Measurements from ENCODE around the gene SLC47A1.

Gene SLC47A1

DNA sequence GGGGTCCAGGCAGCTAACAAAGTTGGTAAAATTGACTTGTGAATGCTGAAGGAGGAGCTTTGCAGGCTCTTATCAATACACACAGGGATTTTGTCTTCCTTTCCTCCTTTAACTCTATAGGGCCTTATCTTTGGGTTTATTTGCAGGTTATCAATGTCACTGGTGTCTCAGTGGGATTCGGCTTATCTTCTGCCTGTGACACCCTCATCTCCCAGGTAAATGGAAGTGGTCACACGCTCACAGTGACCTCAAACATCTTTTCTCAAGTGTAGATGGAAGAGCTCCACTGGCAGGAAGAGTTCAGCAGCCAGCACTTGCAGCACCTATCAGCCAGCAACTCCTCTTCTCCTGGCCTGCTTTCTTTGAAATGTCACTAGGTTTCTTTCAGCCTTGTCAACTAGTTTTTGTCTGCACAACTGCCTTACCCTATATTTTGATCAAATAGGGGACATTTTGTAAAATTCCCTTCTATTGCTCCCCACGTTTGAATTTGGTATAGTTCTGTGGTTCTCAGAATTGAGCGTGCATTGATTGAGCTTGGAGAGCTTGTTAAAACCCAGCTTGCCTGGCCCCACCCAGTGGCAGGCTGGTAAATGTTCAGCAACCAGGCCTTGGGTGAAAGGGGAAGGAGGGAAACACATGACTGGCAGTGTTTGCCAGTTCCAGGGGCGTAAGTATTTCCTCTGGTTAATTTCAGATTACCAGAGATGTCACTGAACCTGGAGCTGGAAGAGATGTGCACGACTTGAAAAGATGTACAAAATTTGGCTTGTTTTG lies 12.8 kb downstream of the SLC47A1 start:
- H3K4me1 ChIP-seq (ENCODE audit: control insufficient read depth, low read depth, low read length), result peaks cover 4% of the 10 kb centered on the region
- H3K9me3 ChIP-seq (ENCODE audit: control insufficient read depth, low read depth, low read length), result no peaks in the 10 kb centered on the region
- H3K27me3 ChIP-seq (ENCODE audit: control insufficient read depth, insufficient read depth, low read length), result no peaks in the 10 kb centered on the region
- no peak overlapping the region for H3K27ac ChIP-seq (ENCODE audit: low read length)
- no peaks in the 10 kb centered on the region for H3K36me3 ChIP-seq (ENCODE audit: control insufficient read depth, low read depth, low read length)
- no peak overlapping the region for H3K4me3 ChIP-seq (ENCODE audit: low read length)
- no peak overlapping the region for H3K9ac ChIP-seq (ENCODE audit: low read length)

DNA sequence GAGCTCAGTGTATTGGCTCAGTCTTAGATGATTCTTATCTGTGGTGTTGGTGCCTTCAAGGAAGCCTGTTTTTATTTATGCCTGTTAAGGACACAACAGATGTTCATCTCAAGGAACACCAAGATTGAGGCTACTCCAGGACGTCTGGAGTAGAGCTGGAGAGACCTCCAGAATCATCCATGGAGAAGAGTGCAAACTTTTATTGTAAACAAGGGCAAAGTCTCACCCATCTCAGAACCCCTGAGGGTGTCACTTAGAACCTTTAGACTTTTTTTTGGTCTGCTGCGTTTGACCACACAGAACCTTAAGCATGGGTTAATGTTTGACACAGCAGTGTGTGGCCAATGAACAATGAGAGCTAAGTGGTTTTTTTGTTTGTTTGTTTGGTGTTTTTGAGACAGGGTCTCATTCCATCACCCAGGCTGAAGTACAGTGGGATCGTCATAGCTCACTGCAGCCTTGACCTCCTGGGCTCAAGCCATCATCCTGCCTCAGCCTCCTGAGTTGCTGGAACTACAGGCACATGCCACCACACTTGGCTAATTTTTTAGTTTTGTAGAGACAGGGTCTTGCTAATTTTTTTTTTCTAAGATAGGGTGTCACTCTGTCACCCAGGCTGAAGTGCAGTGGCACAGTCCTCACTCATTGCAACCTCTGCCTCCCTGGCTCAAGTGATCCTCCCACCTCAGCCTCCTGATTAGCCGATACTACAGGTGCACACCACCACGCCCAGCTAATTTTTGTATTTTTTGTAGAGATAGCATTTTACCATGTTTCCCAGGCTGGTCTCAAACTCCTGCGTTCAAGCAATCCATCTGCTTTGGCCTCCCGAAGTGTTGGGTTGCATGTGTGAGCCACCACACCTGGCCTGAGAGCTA lies 16.3 kb downstream of the SLC47A1 start:
- no peaks in the 10 kb centered on the region for H3K36me3 ChIP-seq (ENCODE audit: control insufficient read depth, low read depth, low read length)
- H3K27ac ChIP-seq (ENCODE audit: low read length), result no peak overlapping the region
- H3K9ac ChIP-seq (ENCODE audit: low read length), result no peak overlapping the region
- H3K4me3 ChIP-seq (ENCODE audit: low read length), result no peak overlapping the region
- peaks cover 4% of the 10 kb centered on the region for H3K4me1 ChIP-seq (ENCODE audit: control insufficient read depth, low read depth, low read length)
- H3K9me3 ChIP-seq (ENCODE audit: control insufficient read depth, low read depth, low read length), result no peaks in the 10 kb centered on the region
- H3K27me3 ChIP-seq (ENCODE audit: control insufficient read depth, insufficient read depth, low read length), result no peaks in the 10 kb centered on the region

DNA sequence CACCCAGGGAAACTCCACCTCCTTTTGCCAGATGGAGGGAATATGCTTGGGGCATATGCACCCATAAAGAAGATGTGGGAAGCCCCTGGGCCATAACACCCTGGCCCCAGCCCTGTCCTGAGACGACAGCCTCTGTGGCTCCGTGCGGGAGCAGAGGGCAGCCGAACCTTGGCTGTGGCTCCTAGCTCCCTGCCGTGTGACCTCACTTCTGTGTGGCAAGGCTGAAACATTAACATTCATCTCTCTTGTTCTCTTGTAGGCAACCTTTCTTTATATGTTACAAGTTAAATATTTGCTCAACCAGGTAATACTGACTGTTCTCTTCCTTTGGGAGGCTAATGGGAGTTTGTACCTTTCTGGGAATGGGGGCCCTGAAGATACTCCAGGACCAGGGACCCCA lies 17.5 kb downstream of the SLC47A1 start:
- H3K27me3 ChIP-seq (ENCODE audit: control insufficient read depth, insufficient read depth, low read length), result no peaks in the 10 kb centered on the region
- peaks cover 4% of the 10 kb centered on the region for H3K4me1 ChIP-seq (ENCODE audit: control insufficient read depth, low read depth, low read length)
- no peak overlapping the region for H3K27ac ChIP-seq (ENCODE audit: low read length)
- no peaks in the 10 kb centered on the region for H3K36me3 ChIP-seq (ENCODE audit: control insufficient read depth, low read depth, low read length)
- H3K9ac ChIP-seq (ENCODE audit: low read length), result no peak overlapping the region
- H3K9me3 ChIP-seq (ENCODE audit: control insufficient read depth, low read depth, low read length), result no peaks in the 10 kb centered on the region
- H3K4me3 ChIP-seq (ENCODE audit: low read length), result no peak overlapping the region

DNA sequence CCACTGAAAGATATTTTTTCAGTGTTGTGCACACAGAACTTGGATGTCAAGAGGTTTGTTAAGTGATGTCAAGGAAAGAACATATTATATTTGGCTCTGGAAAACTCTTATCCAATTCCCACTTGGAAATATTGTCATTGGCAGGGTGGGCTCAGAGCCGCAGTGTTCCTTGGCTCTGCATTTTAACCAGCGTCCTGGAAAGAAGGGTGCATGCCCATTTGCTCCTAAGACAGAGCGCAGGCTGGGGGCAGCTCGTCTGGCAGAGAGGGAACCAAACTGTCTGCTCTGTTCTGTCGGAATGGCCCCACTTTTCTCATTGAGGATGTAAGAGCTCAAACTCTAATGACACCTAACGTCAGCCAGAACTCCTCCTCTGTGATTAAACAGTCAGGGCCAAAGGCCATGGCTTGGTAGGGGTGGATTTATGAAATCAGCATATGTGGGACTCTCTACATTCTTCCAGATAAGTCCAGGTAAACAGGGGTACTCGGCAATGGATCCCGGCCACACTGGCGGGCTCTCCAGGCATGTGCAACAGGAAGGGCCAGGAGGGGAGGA lies 18.0 kb downstream of the SLC47A1 start:
- Histone ChIP-seq H3K27ac (ENCODE audit: low read length) (no peak overlapping the region), H3K36me3 (ENCODE audit: control insufficient read depth, low read depth, low read length) (no peaks in the 10 kb centered on the region), H3K4me3 (ENCODE audit: low read length) (no peak overlapping the region), H3K9me3 (ENCODE audit: control insufficient read depth, low read depth, low read length) (no peaks in the 10 kb centered on the region), H3K9ac (ENCODE audit: low read length) (no peak overlapping the region), H3K27me3 (ENCODE audit: control insufficient read depth, insufficient read depth, low read length) (no peaks in the 10 kb centered on the region), H3K4me1 (ENCODE audit: control insufficient read depth, low read depth, low read length) (peaks cover 4% of the 10 kb centered on the region)

DNA sequence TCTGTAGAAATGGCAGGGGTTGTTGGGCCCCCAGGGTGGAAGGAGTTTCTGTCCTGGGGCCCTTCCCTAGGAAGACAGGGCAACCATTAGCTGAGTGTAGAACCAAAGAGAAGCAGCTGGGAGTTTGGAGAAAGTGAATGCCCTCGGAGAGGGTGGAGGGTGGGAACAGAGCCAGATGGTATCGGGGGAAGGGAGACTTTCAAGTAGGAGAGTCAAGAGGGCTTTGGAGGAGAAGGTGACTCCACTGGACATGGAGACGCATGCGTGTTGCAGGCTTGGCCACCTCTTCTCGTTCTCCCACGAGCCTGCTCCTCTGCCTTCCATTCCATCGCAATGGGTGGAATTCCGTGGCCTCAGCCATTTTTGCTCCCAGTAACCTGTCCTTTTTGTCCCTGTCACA lies 19.4 kb downstream of the SLC47A1 start:
- Histone ChIP-seq H3K27ac (ENCODE audit: low read length) (no peak overlapping the region), H3K36me3 (ENCODE audit: control insufficient read depth, low read depth, low read length) (no peaks in the 10 kb centered on the region), H3K4me3 (ENCODE audit: low read length) (no peak overlapping the region), H3K9ac (ENCODE audit: low read length) (no peak overlapping the region), H3K9me3 (ENCODE audit: control insufficient read depth, low read depth, low read length) (no peaks in the 10 kb centered on the region), H3K4me1 (ENCODE audit: control insufficient read depth, low read depth, low read length) (peaks cover 2% of the 10 kb centered on the region), H3K27me3 (ENCODE audit: control insufficient read depth, insufficient read depth, low read length) (no peaks in the 10 kb centered on the region)

DNA sequence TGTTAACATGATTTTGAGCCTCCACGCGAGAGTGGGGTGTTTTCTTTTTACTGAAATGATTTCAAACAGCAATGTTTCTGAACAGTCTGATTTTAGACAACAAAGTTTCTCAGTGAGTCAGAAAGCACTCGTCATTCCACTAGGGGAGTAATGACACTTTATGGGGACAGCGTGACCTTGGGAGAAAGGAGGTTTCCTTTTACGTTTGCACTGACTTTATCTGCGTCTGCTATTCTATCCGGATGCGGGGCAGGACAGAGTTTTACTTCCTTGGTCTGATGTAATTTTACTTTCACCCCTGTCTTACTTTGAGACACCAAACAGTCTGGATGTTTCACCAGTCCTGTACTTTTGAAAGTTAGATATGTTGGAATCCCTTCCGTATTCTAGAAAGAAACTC lies 20.7 kb downstream of the SLC47A1 start:
- Histone ChIP-seq H3K27ac (ENCODE audit: low read length) (no peak overlapping the region), H3K9ac (ENCODE audit: low read length) (no peak overlapping the region), H3K36me3 (ENCODE audit: control insufficient read depth, low read depth, low read length) (no peaks in the 10 kb centered on the region), H3K4me1 (ENCODE audit: control insufficient read depth, low read depth, low read length) (no peaks in the 10 kb centered on the region), H3K9me3 (ENCODE audit: control insufficient read depth, low read depth, low read length) (no peaks in the 10 kb centered on the region), H3K27me3 (ENCODE audit: control insufficient read depth, insufficient read depth, low read length) (no peaks in the 10 kb centered on the region), H3K4me3 (ENCODE audit: low read length) (no peak overlapping the region)

DNA sequence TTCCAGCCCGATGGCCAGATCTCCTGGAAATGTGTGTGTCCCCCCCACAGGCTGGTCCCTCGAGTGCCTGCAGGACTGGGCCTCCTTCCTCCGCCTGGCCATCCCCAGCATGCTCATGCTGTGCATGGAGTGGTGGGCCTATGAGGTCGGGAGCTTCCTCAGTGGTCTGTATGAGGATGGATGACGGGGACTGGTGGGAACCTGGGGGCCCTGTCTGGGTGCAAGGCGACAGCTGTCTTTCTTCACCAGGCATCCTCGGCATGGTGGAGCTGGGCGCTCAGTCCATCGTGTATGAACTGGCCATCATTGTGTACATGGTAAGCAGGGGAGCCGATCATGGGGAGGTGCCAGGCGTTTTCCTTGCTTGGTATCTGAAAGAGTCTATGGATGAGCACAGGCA lies 22.1 kb downstream of the SLC47A1 start:
- H3K9ac ChIP-seq (ENCODE audit: low read length), result no peak overlapping the region
- no peaks in the 10 kb centered on the region for H3K36me3 ChIP-seq (ENCODE audit: control insufficient read depth, low read depth, low read length)
- H3K27ac ChIP-seq (ENCODE audit: low read length), result no peak overlapping the region
- no peaks in the 10 kb centered on the region for H3K4me1 ChIP-seq (ENCODE audit: control insufficient read depth, low read depth, low read length)
- H3K4me3 ChIP-seq (ENCODE audit: low read length), result no peak overlapping the region
- no peaks in the 10 kb centered on the region for H3K27me3 ChIP-seq (ENCODE audit: control insufficient read depth, insufficient read depth, low read length)
- H3K9me3 ChIP-seq (ENCODE audit: control insufficient read depth, low read depth, low read length), result no peaks in the 10 kb centered on the region

DNA sequence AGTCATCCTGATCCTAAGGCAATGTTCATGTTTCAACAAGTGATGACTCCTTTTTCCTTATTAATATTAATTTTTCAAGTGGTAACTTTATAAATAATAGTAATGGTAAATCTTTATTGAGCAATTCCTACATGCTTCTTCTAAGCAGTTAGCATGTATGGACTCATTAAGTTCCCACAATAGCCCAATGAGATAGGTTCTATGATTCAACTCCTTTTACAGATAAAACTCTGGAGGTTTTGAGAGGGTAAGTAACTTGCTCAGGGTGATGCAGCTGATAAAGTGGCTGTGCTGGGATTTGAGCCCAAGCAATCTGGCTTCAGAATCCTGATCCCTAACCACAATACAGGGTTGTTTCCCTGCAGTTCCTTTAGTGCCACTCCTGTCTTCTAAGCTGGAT lies 25.3 kb downstream of the SLC47A1 start:
- Histone ChIP-seq H3K9me3 (ENCODE audit: control insufficient read depth, low read depth, low read length) (no peaks in the 10 kb centered on the region), H3K36me3 (ENCODE audit: control insufficient read depth, low read depth, low read length) (no peaks in the 10 kb centered on the region), H3K27me3 (ENCODE audit: control insufficient read depth, insufficient read depth, low read length) (no peaks in the 10 kb centered on the region), H3K9ac (ENCODE audit: low read length) (no peak overlapping the region), H3K4me1 (ENCODE audit: control insufficient read depth, low read depth, low read length) (no peaks in the 10 kb centered on the region), H3K4me3 (ENCODE audit: low read length) (no peak overlapping the region), H3K27ac (ENCODE audit: low read length) (no peak overlapping the region)

DNA sequence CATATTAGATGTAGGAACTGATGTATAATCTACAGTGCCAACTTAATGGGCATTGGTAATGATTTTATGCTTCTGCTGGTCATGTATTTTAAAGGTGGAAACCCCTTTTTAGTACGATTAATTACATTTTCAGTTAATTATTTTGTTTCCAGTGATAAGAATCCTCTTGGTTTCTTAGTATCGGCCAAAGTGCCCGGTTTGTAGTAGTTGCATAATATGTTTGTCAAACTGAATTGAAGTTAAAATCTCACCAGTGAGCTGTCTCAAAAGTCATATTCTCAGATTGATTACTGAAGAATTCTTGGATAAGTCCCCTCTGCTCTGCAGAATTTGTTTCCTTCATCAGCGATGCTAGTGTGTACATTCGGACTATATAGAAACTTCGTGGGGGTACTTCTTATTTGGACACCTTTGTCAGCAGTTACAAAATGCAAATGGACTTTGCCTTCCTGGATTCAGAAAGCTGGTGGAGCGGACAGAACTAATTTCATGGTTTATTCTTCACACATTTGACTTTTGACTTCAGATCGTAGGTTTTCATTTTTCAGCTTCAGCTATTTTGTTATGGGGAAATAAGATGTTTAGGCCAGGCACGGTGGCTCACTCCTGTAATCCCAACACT lies 28.2 kb downstream of the SLC47A1 start:
- Histone ChIP-seq H3K27ac (ENCODE audit: low read length) (no peak overlapping the region), H3K4me3 (ENCODE audit: low read length) (no peak overlapping the region), H3K36me3 (ENCODE audit: control insufficient read depth, low read depth, low read length) (no peaks in the 10 kb centered on the region), H3K9me3 (ENCODE audit: control insufficient read depth, low read depth, low read length) (no peaks in the 10 kb centered on the region), H3K9ac (ENCODE audit: low read length) (no peak overlapping the region), H3K27me3 (ENCODE audit: control insufficient read depth, insufficient read depth, low read length) (no peaks in the 10 kb centered on the region), H3K4me1 (ENCODE audit: control insufficient read depth, low read depth, low read length) (no peaks in the 10 kb centered on the region)

DNA sequence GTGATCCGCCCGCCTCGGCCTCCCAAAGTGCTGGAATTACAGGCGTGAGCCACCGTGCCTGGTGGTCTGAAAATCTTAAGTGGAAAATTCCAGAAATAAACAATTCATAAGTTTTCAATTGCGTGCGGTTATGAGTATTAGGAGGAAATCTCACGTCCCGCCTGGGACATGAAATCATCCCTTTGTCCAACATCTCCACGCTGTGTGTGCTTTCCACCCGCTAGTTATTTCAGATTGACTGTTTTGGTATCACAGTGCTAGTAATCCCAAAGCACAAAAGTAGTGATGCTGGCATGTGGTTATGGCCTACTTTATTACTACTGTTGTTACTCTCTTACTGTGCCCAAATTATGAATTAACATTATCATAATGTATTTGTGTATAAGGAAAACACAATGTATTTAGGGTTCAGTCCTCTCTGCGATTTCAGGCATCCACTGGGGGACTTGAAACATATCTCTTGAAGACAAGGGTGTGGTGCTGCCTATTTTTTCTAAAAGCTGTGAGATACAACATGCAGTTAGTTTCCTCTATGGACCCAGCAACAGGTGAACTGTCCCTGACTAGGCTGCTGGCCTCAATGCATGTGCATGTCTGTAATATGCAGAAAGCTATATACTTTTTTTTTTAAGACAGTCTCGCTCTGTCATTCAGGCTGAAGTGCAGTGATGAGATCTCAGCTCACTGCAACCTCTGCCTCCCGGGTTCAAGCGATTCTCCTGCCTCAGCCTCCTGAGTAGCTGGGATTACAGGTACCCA lies 32.3 kb downstream of the SLC47A1 start:
- Histone ChIP-seq H3K36me3 (ENCODE audit: control insufficient read depth, low read depth, low read length) (no peaks in the 10 kb centered on the region), H3K4me1 (ENCODE audit: control insufficient read depth, low read depth, low read length) (no peaks in the 10 kb centered on the region), H3K9ac (ENCODE audit: low read length) (no peak overlapping the region), H3K9me3 (ENCODE audit: control insufficient read depth, low read depth, low read length) (no peaks in the 10 kb centered on the region), H3K27ac (ENCODE audit: low read length) (no peak overlapping the region), H3K4me3 (ENCODE audit: low read length) (no peak overlapping the region), H3K27me3 (ENCODE audit: control insufficient read depth, insufficient read depth, low read length) (no peaks in the 10 kb centered on the region)
